NCI-H526 (cell line): ENCODE measurements around the gene EFCAB6.

Experiments used
- DNase-seq, 2 experiments: peaks; one replicate each; lab custom pipeline; 2025; lab: John Stamatoyannopoulos, UW

Gene EFCAB6

DNA sequence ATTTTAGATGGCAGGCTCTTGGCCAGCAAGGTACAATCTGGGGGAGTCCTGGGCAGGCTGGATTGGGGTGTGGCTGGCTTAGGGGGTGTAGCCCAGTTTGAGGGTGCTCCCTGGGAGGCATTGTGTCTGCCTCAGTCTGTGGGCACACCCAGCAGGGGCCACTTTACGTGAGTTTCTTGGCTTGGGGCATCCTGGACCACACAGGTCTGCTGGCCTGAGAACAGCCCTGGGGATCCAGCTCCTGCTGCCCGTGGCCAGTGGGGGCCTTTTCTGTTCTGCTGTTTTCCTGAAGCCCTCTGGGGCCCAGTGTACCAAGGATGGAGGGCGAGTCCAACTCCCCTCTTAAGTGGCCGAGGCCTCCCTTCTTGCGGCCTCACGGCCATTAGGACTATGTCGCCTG is 328.4 kb downstream of the EFCAB6 start:
- no peak for DNase-seq

DNA sequence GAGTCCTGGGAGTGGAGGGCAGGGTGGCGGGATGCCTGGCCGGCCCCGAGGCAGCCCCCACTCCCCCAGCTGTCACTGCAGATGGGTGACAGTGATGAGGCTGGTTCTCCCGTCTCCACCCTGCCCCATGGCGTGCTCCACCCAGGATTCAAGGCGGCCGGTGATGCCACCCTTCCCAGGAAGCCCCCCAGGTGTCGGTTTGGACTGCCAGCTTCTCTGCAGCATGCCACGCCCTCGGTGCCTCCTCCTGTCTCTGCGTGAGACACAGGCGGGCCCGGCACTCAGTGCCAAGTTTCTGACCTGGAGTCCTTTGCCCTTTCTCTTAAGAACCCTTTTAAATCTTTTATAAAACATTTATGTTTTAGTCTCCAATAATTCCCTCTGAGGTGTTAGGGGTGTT is 328.8 kb downstream of the EFCAB6 start:
- DNase-seq = no peak

DNA sequence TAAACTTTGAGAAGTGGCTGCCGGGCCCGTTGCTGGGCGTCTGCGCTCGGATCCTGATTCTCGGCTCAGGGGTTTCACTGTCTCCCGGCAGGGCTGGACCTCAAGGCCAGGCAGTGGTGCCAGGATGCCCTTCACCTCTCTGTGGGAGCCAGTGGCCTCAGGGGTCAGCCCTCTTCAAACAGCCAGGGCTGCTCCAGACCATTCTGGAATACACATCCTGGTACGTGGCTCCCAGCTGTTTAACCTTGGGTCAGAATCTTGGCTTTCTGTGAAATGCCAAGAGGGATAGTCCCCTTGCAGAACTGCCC is 329.8 kb downstream of the EFCAB6 start:
- no peak for DNase-seq

DNA sequence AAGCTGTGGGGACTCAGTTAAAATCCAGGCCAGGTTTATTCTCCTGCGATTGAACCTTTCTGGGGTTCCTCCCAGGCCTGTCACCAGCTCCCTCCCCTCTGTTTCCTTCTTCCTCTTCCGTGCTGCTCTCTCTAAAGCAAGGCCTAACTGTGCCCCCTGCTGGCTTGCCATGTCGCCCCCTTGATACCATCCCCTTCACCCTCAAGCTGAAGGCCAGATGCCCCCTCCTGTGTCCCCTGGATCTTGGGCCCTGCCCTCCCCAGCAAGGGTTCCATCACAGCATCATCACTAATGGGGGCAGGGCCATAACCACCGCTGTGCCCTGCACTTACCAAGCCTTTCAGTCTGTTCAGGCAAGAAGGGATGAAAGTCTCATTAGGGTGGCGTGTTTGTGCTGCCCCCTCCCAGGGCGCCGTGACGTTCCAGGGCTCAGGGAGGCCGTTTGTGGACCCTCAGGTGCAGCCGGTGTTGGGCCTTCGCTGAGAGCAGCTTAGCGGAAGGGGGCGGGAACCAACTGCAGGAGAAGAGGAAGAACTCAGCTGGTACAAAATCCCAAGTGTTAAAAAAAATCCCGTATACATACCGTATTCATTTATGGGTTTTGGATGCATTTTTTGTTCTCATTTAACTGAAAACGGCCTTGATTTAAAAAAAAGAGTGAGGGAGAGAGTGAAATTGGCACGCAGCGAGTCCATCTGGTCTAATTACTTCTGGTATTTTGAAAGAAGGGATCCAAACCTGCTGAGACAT is 330.4 kb downstream of the EFCAB6 start:
- peak in 1 of 2 experiments; percentile 7 for DNase-seq

DNA sequence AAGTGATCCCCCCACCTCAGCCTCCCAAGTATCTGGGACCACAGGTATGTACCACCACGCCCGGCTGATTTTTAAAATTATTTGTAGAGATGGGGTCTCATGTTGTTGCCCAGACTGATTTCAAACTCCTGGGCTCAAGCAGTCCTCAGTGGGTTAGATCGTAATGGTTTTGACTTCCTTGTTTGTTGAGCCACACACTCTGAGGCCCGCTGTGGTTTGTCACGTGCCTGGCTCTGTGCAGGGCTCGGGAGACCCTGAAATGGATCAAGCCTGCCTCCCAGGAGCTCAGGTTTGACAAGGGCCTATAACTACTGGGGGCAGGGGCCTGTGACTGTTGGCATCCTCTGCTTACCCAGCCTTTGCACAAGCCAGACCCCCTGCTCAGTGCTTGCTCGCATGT is 332.1 kb downstream of the EFCAB6 start:
- DNase-seq = no peak

GRCh38 chr22:43479301-43479950 is 332.7 kb downstream of the EFCAB6 start:
- DNase-seq = no peak
